ENCODE data around the gene RPTOR. TPM values are rescaled to one million over a fixed set of nuclear protein-coding genes. Genes with fewer than 3 reads are reported as not detected.

RPTOR gene
- total and polyA plus RNA-seq, 10 of the 15 experiments (the other 5 are each of a cell fraction or from before 2014, with no cell fraction given): 0.18 to 32.1 (median 7.8) TPM

DNA sequence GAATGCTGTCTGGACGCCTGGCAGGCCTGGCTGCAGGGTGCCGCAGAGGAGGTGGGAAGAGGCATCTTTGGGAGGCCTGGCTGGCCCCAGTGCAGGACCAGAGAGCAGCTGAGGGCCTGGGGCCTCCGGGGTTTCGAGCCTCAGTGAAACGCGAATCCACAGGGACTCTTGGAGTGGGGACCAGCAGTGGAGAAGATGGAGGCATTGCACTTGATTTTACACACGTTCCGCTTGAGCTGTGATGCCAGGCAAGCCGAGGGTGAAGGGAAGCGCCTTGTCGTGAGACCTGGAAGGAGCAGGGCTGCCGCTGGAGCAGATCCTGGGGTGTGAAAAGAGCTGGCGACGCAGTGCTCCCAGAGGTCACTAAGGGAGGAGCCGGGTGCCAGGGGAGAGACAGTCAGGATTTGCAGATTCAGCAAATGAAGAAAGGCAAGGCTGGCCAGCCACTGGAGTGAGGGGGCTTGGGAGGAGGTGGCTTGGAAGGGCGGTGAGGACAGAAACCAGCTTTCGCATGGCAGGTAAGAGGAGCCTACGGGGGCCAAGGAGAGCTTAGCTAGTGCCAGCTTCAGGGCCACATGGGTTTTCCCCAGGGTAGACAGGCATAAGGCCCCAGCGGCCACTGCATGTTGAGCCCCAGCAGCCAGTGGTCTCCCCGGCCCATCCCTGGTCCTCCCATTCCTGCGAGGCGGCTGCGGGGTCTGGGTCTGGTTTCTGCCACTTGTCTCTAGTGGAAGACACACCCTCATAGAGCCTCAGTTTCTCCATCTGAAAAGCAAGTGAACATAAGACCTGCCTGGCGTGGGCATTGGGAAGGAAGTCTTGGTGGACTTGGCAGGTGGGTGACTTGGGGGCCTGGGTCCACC, 271.8 kb downstream of the RPTOR start:
- no peak for ATAC-seq
- POLR2A ChIA-PET: no interaction called here
- in situ Hi-C loops (cut with MboI): no loop called here
- H3K9ac ChIP-seq (ENCODE audit: control insufficient read depth, insufficient read depth, low read length): no peak overlapping the region
- H3K4me1 ChIP-seq (ENCODE audit: control insufficient read depth, insufficient read depth, low read length): no peaks in the 10 kb centered on the region
- DNase-seq (ENCODE audit: low read depth, low spot score): no peak
- H3K4me2 ChIP-seq (ENCODE audit: control insufficient read depth, insufficient read depth): no peak overlapping the region
- BruUV-seq (replicated peaks): no TSS peak
- no peaks in the 10 kb centered on the region; a peak in 2 of 4 replicates for H3K36me3 ChIP-seq (ENCODE audit: control insufficient read depth in 2 of 2, insufficient read depth in 2 of 2, low read length in 1 of 2)
- no peaks in the 10 kb centered on the region for H3K79me2 ChIP-seq (ENCODE audit: control insufficient read depth, insufficient read depth, low read length)
- SMC1A ChIA-PET (ENCODE audit: uncharacterized antibody, unreplicated experiment): no interaction called here
- H3K27me3 ChIP-seq (replicated peaks in 1 of 2; ENCODE audit: control insufficient read depth in 2 of 2, insufficient read depth in 2 of 2, low read length in 1 of 2): no peaks in the 10 kb centered on the region
- H3K4me3 ChIP-seq: no peak overlapping the region
- CTCF ChIA-PET: no interaction called here
- no peaks in the 10 kb centered on the region for H3K9me3 ChIP-seq (replicated peaks; ENCODE audit: control insufficient read depth, insufficient read depth, low read length)
- RAD21 ChIA-PET (ENCODE audit: unreplicated experiment): no interaction called here
- H2AFZ ChIP-seq (ENCODE audit: control insufficient read depth, low read depth, low read length): no peak overlapping the region
- intact Hi-C loops (cut with micrococcal nuclease; ENCODE audit: unreplicated experiment): no loop called here
- no peak for FAIRE-seq
- WGBS (ENCODE audit: insufficient coverage, insufficient replicate concordance, low lambda C conversion rate, missing lambda C conversion rate): 94% methylated on average over 23 of the region's 24 CpGs
- H4K20me1 ChIP-seq (ENCODE audit: control insufficient read depth, insufficient read depth): no peaks in the 10 kb centered on the region
- no peak overlapping the region for H3K27ac ChIP-seq (ENCODE audit: control insufficient read depth, insufficient read depth)
- TF ChIP-seq CHD1 (IDR thresholded peaks at IDR 0.05; ENCODE audit: low read depth, low read length): no peak
- no peak for TF ChIP-seq MTA3 (IDR thresholded peaks at IDR 0.05; ENCODE audit: borderline replicate concordance, low read length)
- TF ChIP-seq EZH2 (IDR thresholded peaks at IDR 0.05; ENCODE audit: borderline replicate concordance, control insufficient read depth, low read depth, low read length): no peak
- TF ChIP-seq ZBED1 (IDR thresholded peaks at IDR 0.05; ENCODE audit: borderline replicate concordance): no peak
- no peak for TF ChIP-seq PML (IDR thresholded peaks at IDR 0.05; ENCODE audit: low read length)
- TF ChIP-seq, protein P1, sequence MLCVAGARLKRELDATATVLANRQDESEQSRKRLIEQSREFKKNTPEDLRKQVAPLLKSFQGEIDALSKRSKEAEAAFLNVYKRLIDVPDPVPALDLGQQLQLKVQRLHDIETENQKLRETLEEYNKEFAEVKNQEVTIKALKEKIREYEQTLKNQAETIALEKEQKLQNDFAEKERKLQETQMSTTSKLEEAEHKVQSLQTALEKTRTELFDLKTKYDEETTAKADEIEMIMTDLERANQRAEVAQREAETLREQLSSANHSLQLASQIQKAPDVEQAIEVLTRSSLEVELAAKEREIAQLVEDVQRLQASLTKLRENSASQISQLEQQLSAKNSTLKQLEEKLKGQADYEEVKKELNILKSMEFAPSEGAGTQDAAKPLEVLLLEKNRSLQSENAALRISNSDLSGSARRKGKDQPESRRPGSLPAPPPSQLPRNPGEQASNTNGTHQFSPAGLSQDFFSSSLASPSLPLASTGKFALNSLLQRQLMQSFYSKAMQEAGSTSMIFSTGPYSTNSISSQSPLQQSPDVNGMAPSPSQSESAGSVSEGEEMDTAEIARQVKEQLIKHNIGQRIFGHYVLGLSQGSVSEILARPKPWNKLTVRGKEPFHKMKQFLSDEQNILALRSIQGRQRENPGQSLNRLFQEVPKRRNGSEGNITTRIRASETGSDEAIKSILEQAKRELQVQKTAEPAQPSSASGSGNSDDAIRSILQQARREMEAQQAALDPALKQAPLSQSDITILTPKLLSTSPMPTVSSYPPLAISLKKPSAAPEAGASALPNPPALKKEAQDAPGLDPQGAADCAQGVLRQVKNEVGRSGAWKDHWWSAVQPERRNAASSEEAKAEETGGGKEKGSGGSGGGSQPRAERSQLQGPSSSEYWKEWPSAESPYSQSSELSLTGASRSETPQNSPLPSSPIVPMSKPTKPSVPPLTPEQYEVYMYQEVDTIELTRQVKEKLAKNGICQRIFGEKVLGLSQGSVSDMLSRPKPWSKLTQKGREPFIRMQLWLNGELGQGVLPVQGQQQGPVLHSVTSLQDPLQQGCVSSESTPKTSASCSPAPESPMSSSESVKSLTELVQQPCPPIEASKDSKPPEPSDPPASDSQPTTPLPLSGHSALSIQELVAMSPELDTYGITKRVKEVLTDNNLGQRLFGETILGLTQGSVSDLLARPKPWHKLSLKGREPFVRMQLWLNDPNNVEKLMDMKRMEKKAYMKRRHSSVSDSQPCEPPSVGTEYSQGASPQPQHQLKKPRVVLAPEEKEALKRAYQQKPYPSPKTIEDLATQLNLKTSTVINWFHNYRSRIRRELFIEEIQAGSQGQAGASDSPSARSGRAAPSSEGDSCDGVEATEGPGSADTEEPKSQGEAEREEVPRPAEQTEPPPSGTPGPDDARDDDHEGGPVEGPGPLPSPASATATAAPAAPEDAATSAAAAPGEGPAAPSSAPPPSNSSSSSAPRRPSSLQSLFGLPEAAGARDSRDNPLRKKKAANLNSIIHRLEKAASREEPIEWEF (IDR thresholded peaks at IDR 0.05; ENCODE audit: insufficient replicate concordance, low read depth, low read length): no peak
- TF ChIP-seq, protein P2, sequence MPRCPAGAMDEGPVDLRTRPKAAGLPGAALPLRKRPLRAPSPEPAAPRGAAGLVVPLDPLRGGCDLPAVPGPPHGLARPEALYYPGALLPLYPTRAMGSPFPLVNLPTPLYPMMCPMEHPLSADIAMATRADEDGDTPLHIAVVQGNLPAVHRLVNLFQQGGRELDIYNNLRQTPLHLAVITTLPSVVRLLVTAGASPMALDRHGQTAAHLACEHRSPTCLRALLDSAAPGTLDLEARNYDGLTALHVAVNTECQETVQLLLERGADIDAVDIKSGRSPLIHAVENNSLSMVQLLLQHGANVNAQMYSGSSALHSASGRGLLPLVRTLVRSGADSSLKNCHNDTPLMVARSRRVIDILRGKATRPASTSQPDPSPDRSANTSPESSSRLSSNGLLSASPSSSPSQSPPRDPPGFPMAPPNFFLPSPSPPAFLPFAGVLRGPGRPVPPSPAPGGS (IDR thresholded peaks at IDR 0.05; ENCODE audit: borderline replicate concordance, insufficient read depth, low read depth, low read length, poor library complexity, severe bottlenecking): no peak
- TF ChIP-seq, protein P3, sequence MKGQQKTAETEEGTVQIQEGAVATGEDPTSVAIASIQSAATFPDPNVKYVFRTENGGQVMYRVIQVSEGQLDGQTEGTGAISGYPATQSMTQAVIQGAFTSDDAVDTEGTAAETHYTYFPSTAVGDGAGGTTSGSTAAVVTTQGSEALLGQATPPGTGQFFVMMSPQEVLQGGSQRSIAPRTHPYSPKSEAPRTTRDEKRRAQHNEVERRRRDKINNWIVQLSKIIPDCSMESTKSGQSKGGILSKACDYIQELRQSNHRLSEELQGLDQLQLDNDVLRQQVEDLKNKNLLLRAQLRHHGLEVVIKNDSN (IDR thresholded peaks at IDR 0.05; ENCODE audit: borderline replicate concordance, extremely low read length, insufficient read depth, low read depth, low read length): no peak
- TF ChIP-seq ZSCAN29 (IDR thresholded peaks at IDR 0.05): no peak
- TF ChIP-seq, protein P4, sequence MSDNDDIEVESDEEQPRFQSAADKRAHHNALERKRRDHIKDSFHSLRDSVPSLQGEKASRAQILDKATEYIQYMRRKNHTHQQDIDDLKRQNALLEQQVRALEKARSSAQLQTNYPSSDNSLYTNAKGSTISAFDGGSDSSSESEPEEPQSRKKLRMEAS (IDR thresholded peaks at IDR 0.05; ENCODE audit: low read depth, low read length): no peak
- no peak for TF ChIP-seq RAD21 (IDR thresholded peaks at IDR 0.05; ENCODE audit: insufficient read depth, low read depth, low read length)
- no peak for TF ChIP-seq SP1 (IDR thresholded peaks at IDR 0.05; ENCODE audit: low read depth, low read length)
- TF ChIP-seq POU2F2 (IDR thresholded peaks at IDR 0.05; ENCODE audit: borderline replicate concordance, low read depth, low read length): no peak
- TF ChIP-seq IRF4 (IDR thresholded peaks at IDR 0.05; ENCODE audit: low read depth, low read length): no peak
- TF ChIP-seq PAX8 (IDR thresholded peaks at IDR 0.05): no peak
